Stimulated activated CD8-positive, alpha-beta memory T cell treated with anti-CD3 and anti-CD28 coated beads, Interleukin-4, amount 100 ng/mL, for 1 hour (primary cell): Measurements from ENCODE around the gene JOSD2.

Experiments
- DNase-seq, 2 donors: peaks; one replicate each; pipeline ENCODE4 v3.0.0-alpha.2; 2020; ENCODE audit warnings: low read depth in 2 of 2, low spot score in 1 of 2

JOSD2 gene

GRCh38 chr19:50496189-50497021 is 14.6 kb downstream of the JOSD2 start:
- no peak for DNase-seq

GRCh38 chr19:50495020-50495531 is 15.9 kb downstream of the JOSD2 start:
- no peak for DNase-seq

DNA sequence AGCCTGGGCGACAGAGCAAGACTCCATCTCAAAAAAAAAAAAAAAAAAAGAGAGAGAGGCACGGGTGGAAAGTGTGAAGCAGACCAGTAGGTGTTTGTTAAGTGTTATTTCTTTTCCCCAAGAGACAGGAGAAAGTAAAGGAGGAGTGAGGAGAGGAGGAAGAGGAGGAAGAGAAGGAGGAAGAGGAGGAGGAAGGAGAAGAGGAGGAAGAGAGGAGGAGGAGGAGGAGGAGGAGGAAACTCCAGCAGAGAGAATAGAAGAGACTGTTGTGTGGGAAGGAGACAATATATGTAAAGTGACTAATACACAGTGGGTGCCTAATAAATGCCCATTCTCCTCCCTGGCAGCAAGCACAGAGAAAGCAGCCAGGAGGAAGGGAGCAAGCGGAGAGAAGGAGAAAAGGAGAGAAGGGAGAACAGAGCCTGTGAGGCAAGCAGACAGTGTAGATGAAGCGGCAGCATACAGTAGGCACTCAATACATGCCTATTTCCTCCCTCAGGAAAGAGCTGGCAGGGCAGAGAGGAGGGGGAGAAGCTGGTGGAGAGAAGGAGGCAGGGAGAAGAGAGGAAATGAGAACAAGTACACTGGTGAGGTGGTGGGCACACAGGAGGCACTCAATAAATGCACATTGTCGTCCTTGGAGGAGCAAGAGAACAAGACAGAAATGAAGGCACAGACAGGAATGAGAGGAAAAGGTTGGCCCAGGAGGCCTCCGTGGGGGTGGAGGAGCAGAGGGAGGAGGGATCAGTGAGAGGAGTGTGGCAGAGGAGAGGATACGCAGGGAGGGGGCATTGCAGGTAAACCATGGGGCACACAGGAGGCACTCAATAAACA is 16.6 kb downstream of the JOSD2 start:
- DNase-seq = no peak

DNA sequence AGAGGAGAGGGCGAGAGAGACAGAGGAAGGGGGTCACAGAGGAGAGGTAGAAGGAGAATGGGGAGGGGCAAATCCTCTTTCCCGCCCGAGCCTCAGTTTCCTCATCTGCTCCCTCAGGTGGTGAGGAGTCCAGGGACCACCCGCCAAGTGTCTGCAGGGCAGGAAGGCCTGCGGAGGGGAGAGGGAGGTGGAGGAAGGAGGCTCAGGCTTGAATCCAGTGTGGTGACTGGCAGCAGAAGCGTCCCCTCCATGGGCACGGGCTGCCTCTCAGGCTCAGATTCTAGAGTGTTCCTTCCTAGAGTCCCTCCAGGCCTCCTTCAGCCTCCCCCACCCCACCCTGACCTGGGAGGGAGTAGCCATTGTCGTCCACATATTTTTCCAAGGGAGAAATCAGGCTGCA is 17.8 kb downstream of the JOSD2 start:
- DNase-seq = no peak

DNA sequence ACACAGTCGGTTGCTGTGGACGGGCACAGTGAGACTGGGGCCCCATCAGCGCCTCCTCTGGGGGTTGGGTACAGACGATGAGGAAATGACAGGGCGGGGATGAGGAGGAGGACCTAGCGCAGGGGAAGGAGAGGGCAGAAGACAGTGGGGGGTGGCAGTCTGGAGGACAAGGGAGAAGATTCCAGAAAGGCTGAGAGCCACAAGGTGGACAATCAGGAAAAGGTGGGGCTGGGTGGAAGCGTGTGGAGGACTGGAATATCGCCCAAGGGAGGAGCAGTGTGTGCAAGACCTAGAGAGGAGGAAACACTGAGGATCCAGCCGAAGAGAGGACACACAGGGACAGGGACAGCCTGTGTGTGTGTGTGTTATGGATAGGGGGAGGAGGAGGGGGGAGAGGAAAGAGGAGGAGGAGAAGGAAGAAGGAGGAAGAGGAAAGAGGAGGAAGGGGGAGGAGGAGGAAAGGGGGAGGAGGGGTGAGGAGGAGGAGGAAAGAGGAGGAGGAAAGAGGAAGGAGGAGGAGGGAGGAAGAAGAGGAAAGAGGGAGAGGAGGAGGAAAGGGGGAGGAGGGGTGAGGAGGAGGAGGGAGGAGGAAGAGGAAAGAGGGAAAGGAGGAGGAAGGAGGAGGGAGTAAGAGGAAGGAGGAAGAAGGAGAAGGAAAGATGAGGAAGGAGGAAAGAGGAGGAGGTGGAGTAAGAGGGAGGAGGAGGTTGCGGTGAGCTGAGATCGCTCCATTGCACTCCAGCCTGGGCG is 18.5 kb downstream of the JOSD2 start:
- no peak for DNase-seq

DNA sequence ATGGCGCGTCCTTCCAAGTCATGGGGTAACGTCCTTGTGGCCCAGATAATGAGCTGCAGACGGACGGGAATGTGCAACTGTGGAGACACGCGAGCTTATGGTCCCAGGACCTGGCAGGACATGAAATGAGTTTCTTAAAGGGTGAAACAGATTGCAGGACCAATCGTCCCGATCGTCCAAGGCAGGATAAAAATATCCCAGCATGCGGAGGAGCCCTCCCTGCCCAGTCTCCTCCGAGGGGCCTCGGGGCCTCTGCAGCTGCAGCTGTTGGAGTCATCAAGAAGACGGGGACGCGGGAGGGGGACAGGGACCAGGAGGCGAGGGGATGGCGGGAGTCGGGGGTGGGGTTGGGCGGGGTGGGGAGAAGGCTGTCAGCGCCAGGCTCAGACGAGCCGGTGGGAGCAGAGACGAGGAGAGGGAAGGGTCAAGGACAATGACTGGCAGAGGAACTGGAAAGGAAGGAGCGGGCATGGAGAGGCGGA is 20.0 kb downstream of the JOSD2 start:
- DNase-seq = no peak

DNA sequence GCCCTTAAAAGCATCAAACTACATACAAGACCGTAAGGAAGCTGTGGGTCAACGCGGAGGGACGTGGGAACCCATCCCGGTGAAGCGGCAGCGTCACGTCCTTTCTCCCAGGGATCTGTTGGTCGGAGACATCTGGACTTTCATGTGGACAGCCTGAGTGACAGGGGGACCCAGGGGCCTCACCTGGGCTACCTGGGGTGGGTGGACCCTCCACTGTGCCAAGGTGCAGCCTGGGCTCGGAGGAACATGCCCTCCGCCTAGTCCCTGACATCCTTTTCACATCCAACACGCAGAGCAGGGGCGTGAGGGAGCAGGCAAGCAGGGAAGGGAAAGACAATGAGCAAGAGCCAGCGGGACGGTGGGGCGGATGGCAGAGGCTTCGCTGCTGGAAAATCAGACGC is 20.6 kb downstream of the JOSD2 start:
- no peak for DNase-seq

GRCh38 chr19:50489461-50490011 is 21.5 kb downstream of the JOSD2 start:
- no peak for DNase-seq

DNA sequence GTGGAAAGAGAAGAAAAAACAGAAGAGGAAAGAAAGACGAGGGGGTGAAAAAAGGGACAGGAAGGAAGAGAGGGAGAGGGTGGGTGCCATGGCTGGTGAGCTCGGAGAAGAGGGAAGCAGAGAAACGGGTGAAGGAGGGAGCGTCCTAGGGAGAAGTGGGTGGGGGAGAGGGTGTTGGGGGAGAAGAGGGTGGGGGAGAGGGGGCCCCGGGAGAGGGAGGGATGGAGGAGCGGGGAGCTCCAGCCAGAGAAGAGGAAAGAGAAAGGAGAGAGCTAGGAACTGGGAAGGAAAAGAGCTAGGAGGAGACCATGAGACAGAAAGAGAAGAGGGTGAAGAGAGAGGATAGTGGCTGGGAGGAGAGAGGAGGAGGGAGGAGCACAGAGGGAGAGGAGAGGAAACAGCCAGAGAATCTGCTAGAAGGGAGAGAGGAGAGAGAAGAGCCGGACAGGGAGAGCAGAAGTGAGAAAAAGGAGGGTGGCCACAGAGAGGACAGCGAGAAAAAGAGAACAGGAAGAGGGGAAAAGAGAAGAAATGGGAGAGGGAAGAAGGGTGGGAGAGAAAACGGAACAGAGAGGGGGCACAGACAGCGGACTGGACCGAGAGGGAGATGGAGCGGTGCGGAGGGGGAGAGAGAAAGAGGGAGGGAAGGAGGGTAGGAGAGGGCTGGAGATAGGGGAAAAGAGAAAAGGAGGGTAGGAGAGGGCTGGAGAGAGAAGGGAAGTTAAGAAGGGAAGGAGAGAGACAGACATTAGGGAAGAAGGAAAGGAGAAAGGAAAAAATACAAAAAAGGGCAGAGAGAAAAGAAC is 22.4 kb downstream of the JOSD2 start:
- no peak for DNase-seq

DNA sequence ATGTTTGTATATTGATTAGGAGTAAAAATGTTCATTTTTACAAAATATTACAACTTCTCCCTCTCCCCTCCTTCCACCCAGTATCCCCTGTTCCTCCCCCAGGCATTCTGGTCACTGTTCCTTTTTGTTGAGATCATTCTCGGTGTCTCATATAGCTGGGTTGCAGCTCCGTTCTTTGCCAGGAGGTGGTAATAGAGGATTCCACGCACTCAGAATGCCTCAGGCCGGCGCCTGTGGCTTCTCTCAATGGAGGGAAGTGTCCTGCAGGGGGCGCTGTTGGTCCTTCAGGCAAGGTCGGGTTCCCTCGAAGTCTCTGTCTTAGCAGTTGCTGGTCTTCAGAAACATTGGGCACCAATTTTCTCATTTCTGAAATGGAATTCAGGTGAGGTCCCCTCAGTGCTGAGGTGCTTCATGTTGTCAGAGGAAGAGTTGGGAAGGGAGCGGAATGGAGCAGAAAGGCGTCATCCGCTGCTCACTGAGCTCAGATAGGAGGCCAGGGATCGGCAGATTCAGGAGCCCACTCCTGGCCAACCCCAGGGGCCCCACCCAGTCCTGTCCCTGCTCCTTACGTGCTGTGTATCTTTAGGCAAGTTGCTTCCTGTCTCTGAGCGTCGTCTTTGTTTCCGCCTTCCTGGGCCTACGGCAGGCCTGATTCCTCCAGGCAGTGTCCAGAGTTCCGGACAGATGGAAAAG is 24.0 kb downstream of the JOSD2 start:
- DNase-seq = peak in 1 of 2 donors; percentile 23

DNA sequence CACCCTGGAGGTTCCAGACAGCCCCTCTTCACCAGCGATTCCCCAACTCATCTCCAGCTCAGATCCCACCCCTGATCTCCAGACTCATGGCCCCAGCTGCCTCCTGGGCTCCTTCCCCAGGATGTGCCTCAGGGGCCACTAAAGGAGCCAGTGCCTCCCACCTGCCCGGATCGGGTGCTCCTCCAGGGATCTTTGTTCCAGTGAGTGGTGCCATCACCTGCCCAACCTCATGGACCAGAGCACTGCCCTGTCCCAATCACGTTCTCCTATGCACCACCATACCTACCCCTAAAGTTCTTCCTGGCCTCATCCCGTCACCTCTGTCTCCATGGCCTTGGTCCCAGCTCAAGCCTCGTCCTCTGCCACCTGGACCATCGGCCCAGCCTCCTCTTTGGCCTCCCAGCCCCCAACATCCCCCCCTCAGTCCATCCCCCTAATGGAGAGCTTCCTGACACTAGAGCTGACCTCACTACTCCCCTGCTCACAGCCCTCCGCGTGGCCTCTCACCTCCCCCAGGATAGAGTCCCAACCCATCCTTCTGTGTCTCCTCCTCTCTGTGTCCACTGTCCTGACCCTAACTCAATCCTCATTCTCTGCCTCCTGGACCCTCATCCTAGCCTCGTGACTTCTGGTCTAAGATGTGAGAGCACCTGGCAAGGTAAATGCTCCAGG is 25.6 kb downstream of the JOSD2 start:
- no peak for DNase-seq

DNA sequence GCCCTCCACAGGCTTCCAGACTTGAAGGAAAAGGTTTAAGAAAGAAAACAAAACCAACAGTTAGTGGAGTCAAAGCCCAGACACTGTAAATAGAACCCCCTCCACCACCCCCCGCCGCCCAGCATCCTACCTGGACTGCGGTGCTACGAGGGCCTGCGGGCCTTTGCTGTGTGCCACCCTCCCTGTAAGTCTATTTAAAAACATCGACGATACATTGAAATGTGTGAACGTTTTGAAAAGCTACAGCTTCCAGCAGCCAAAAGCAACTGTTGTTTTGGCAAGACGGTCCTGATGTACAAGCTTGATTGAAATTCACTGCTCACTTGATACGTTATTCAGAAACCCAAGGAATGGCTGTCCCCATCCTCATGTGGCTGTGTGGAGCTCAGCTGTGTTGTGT is 28.1 kb downstream of the JOSD2 start:
- DNase-seq = no peak

GRCh38 chr19:50482271-50482855 is 28.6 kb downstream of the JOSD2 start:
- DNase-seq = no peak

GRCh38 chr19:50481351-50482149 is 29.4 kb downstream of the JOSD2 start:
- DNase-seq = no peak

DNA sequence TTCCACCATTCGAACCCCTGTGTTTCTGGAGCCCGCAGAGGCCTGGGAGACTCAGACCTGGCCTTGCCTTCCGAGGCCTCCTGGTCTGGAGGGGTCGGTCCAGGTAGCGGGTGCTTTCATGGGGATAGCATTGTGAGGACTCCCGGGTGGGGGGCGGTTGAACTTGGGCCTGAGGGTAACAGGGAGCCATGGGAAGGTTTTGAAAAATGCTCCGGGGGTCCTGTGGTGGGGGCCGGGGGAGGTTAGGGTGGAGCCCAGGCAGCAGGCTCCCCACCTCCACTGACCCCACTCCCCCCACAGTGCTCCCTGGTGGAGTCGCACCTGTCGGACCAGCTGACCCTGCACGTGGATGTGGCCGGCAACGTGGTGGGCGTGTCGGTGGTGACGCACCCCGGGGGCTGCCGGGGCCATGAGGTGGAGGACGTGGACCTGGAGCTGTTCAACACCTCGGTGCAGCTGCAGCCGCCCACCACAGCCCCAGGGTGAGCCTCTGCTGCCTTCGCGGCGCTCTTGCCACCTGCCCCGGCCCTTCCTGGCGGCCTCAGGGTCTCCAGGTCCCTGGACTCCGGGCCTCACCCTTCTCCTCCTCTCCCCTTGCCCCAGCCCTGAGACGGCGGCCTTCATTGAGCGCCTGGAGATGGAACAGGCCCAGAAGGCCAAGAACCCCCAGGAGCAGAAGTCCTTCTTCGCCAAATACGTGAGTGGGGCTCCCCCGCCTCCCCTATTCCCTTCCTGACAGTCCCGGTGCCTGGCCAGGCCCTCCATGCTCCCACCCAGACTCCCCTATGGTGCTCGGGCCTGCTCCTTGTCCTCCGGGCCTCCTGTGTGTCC is 30.5 kb downstream of the JOSD2 start:
- DNase-seq = no peak

DNA sequence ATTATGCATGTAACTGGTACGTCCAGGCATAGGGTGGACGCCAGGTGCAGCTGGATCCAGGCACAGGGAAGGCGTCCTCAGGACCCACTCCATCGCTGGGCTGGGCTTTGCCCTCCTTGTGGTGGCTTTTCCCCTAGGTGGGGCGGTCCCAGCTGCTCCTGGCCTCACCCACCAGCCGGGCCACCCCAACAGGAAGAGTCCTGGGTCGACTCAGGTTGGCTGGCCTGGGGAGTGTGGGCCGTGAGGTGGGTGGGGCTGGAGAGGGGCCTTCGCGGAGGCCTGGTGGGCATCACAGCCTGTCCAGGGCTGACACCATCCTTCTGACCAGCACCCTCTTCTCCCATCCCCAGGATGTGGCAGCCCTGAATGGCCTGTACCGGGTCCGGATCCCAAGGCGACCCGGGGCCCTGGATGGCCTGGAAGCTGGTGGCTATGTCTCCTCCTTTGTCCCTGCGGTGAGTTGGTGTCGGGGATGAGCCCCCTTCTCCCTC is 31.2 kb downstream of the JOSD2 start:
- DNase-seq = no peak
